Adipocyte (in vitro differentiated cells): ENCODE data around the gene PLEKHO1.
A peak's percentile ranks its signal among the peaks of the same experiment; 100 is the strongest.
"Not testable (repeated sequence)": the region's sequence is repeated elsewhere in the genome, so short reads cannot be mapped to it uniquely, and the experiment has no call there.

Source experiments
- DNase-seq: peaks from one replicate; pipeline ENCODE4 v3.0.0-alpha.2; 2015; ENCODE audit warnings: low read depth
- H3K27me3 ChIP-seq: replicated peaks from 2 replicates; pipeline ENCODE4 v1.7.0; 2013; ENCODE audit warnings: mild to moderate bottlenecking, low read length, moderate library complexity; ENCODE audit not compliant: control insufficient read depth, insufficient read depth
- H3K36me3 ChIP-seq: 2 replicates; pipeline ENCODE4 v1.7.0; 2013; ENCODE audit warnings: low read length, mild to moderate bottlenecking, moderate library complexity; ENCODE audit not compliant: control insufficient read depth, insufficient read depth, severe bottlenecking
- H3K4me1 ChIP-seq: 2 replicates; pipeline ENCODE4 v1.7.0; 2013; ENCODE audit warnings: mild to moderate bottlenecking, low read length, moderate library complexity; ENCODE audit not compliant: control insufficient read depth, insufficient read depth
- H3K4me3 ChIP-seq: 2 replicates; pipeline ENCODE4 v1.7.0; 2013; ENCODE audit warnings: mild to moderate bottlenecking, low read length, moderate library complexity
- H3K9ac ChIP-seq: 2 replicates; pipeline ENCODE4 v1.7.0; 2013; ENCODE audit warnings: mild to moderate bottlenecking, low read length, moderate library complexity
- H3K9me3 ChIP-seq: 2 replicates; pipeline ENCODE4 v1.7.0; 2013; ENCODE audit warnings: mild to moderate bottlenecking, low read length, moderate library complexity; ENCODE audit not compliant: control insufficient read depth

The PLEKHO1 gene

DNA sequence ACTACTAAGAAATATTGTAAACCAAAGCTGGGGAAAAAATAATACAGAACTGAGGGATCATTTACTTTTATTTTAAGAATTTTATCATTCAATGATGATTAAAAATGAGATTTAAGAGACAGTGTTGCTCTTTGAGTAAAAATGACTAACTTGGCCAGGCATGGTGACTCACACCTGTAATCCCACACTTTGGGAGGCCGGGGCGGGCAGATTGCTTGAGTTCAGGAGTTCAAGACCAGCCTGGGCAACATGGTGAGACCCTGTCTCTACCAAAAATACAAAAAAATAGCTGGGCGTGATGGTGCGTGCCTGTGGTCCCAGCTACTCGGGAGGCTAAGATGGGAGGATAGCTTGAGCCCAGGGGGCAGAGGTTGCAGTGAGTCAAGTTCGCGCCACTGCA, 21.8 kb upstream of the PLEKHO1 start:
- Histone ChIP-seq H3K4me3 (no peak overlapping the region), H3K9ac (no peak overlapping the region), H3K27me3 (no peaks in the 10 kb centered on the region), H3K36me3 (peaks cover 5% of the 10 kb centered on the region), H3K9me3 (no peaks in the 10 kb centered on the region), H3K4me1 (no peaks in the 10 kb centered on the region)
- DNase-seq, result no peak

DNA sequence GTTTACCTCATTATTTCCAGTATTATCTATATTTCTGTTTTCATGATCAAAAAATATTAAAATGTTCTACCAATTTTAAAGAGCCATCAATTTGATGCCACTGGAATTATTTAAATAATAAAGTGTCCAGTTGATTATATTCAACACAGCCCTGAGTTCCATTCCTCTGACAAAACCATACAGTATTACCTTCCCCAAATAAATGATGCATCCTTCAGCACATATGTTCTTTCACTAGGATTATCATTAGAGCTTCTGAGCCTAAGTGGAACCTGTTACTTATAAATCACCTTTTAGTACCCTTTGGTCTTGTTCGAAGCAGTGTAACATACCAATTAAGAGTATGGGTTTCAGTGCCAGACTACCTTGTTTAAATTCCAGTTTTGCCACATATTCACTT, 17.3 kb upstream of the PLEKHO1 start:
- H3K4me3 ChIP-seq, result no peak overlapping the region
- peaks cover 5% of the 10 kb centered on the region for H3K36me3 ChIP-seq
- H3K27me3 ChIP-seq, result no peaks in the 10 kb centered on the region
- H3K9me3 ChIP-seq, result no peaks in the 10 kb centered on the region
- H3K9ac ChIP-seq, result no peak overlapping the region
- no peak for DNase-seq
- no peaks in the 10 kb centered on the region for H3K4me1 ChIP-seq

GRCh38 chr1:150134537-150134936, 15.2 kb upstream of the PLEKHO1 start:
- peaks cover 19% of the 10 kb centered on the region for H3K36me3 ChIP-seq
- no peaks in the 10 kb centered on the region for H3K4me1 ChIP-seq
- no peaks in the 10 kb centered on the region for H3K27me3 ChIP-seq
- no peak overlapping the region for H3K4me3 ChIP-seq
- H3K9ac ChIP-seq, result no peak overlapping the region
- DNase-seq, result no peak
- no peaks in the 10 kb centered on the region for H3K9me3 ChIP-seq

DNA sequence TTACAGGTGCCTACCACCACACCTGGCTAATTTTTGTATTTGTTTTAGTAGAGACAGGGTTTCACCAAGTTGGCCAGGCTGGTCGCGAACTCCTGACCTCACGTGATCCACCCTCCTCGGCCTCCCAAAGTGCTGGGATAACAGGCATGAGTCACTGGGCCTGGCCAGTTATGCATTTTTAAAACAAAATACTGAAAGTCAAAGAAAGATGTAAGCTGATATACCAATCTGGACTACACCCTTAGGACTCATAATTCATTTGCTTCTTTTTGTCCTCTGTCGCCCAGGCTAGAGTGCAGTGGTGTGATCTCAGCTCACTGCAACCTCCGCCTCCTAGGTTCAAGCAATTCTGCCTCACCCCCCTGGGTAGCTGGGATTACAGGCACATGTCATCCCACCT, 14.3 kb upstream of the PLEKHO1 start:
- H3K27me3 ChIP-seq, H3K4me3 ChIP-seq, H3K9me3 ChIP-seq, H3K4me1 ChIP-seq, H3K9ac ChIP-seq: not testable (repeated sequence)
- DNase-seq, result peak; percentile 44
- H3K36me3 ChIP-seq, result peaks cover 19% of the 10 kb centered on the region

- no peak for DNase-seq
- no peak overlapping the region for H3K4me3 ChIP-seq
- H3K9me3 ChIP-seq, result no peaks in the 10 kb centered on the region
- peaks cover 14% of the 10 kb centered on the region for H3K36me3 ChIP-seq
- no peaks in the 10 kb centered on the region for H3K27me3 ChIP-seq
- no peaks in the 10 kb centered on the region for H3K4me1 ChIP-seq
- no peak overlapping the region for H3K9ac ChIP-seq
These were observed 11.7 kb upstream of the PLEKHO1 start for GRCh38 chr1:150138044-150138443.

DNA sequence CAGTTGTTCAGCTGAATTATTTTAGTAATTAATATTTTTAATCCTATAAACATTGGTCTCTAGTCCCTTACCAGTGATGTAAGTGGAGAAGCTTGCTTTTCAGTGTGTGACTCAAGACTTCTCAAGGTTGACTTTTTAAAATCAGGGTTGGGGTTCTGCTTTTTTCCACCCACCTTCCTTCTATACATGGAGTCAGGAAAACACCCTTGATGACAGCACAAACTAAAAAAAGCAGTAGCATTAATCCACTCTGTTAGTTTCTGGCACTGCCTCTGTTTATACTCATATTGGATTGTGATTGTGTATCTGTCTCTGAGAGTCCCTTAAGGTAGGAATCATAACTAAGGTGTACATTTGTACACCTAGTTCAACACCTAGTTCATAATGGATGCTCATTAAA, 8.3 kb upstream of the PLEKHO1 start:
- Histone ChIP-seq H3K27me3 (no peaks in the 10 kb centered on the region), H3K9ac (no peak overlapping the region), H3K4me3 (no peak overlapping the region), H3K9me3 (no peaks in the 10 kb centered on the region), H3K4me1 (no peaks in the 10 kb centered on the region), H3K36me3 (peaks cover 14% of the 10 kb centered on the region)
- no peak for DNase-seq

- Histone ChIP-seq H3K9me3 (no peaks in the 10 kb centered on the region), H3K27me3 (no peaks in the 10 kb centered on the region), H3K4me3 (no peak overlapping the region), H3K36me3 (peaks cover 14% of the 10 kb centered on the region), H3K9ac (no peak overlapping the region), H3K4me1 (no peaks in the 10 kb centered on the region)
- no peak for DNase-seq
These were observed 7.6 kb upstream of the PLEKHO1 start for GRCh38 chr1:150142083-150142482.

DNA sequence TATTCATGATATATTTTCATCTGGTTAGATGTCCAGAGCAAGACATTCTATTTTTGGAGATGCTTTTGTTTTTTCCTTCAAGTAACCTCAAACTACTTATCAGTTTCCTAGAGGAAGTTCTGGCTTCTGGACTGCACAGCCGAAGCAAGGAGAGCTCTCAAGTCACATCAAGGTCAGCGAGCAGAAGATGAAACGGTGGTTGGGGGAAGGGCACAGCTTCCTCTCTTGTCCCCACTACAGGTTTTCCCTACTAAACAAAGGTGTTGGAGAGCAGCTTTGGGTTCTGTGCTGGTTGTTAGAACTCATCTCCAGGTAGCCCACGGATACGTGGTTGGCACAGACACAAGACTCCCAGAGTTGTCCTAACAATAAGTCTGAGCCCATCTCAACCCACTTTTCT, 5.1 kb upstream of the PLEKHO1 start:
- no peak overlapping the region for H3K9ac ChIP-seq
- H3K36me3 ChIP-seq, result no peaks in the 10 kb centered on the region
- DNase-seq, result no peak
- peaks cover 6% of the 10 kb centered on the region for H3K4me1 ChIP-seq
- no peak overlapping the region for H3K4me3 ChIP-seq
- H3K27me3 ChIP-seq, result no peaks in the 10 kb centered on the region
- H3K9me3 ChIP-seq, result no peaks in the 10 kb centered on the region

- H3K4me3 ChIP-seq, result not testable (repeated sequence)
These were observed 3.7 kb upstream of the PLEKHO1 start for GRCh38 chr1:150146016-150146415.

DNA sequence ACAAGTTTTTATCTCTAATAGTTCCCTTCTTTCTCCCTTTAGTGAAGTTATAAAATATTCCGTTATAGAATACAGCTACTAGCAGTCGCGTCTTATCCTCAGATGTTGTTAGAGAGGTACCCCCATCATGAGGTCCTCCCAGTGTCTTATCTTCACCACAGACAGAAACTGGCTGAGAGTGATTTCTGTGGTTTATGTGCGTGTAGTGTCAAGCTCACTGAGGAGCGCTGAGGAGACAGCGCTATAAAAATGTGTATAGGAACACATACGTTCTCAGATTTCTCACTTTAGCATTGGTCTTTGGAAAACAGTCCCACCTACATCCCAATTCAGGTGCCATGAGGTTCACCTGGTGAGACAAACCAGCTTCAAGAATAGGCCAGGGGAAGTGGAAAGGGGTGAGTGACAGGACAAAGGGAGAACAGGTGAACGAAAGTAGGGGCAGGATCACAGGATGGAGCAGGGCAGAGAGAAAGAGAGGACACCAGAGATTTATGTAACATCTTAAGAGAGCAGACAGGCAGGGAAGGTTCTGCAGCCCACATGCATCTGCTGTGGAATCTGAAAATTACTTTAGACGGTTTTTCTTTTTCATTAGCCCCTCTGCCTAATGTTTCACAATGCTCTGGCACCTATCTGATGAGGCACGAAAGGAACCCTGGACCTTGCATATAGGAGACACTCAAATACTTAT, 2.7 kb upstream of the PLEKHO1 start:
- H3K27me3 ChIP-seq, result no peaks in the 10 kb centered on the region
- H3K4me1 ChIP-seq, result peaks cover 18% of the 10 kb centered on the region
- H3K4me3 ChIP-seq, result no peak overlapping the region
- no peak for DNase-seq
- H3K36me3 ChIP-seq, result no peaks in the 10 kb centered on the region
- no peak overlapping the region for H3K9ac ChIP-seq
- no peaks in the 10 kb centered on the region for H3K9me3 ChIP-seq

More at GRCh38 chr1:150146016-150146415, 3.7 kb upstream of the PLEKHO1 start:
- not testable (repeated sequence) for DNase-seq, H3K9me3 ChIP-seq, H3K36me3 ChIP-seq, H3K27me3 ChIP-seq, H3K9ac ChIP-seq, H3K4me1 ChIP-seq

DNA sequence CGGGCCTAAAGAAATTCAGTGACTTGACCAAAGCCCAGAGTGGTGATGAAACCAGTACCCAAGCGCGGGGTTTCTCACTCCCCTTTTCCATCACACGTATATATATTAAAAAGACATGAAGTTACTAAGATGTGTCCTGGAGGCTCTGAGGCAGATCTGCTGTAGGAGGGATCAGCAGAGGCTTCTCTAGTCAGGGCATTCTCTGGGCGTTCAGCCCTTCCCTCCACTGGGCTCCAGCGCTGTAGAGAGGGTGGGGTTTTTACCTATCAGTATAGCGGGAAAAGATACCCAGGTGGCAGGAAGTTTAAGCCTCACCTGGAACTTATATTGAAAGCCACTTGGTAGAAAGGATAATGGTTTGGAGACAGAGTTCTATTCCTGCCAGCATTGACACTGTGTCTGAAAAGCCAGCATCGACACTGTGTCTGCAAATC, 862 bp upstream of the PLEKHO1 start:
- peak overlapping the region; percentile 80 for H3K9ac ChIP-seq
- peaks cover 35% of the 10 kb centered on the region for H3K4me1 ChIP-seq
- no peaks in the 10 kb centered on the region for H3K27me3 ChIP-seq
- H3K36me3 ChIP-seq, result peaks cover 4% of the 10 kb centered on the region
- H3K4me3 ChIP-seq, result peak overlapping the region; percentile 85
- peak; percentile 20 for DNase-seq
- H3K9me3 ChIP-seq, result no peaks in the 10 kb centered on the region
